GM13977 (cell line): ENCODE data around the gene BIVM.
A peak's percentile ranks its signal among the peaks of the same experiment; 100 is the strongest.

Experiments
- DNase-seq: peaks from one replicate; pipeline ENCODE4 v3.0.0; 2012; ENCODE audit warnings: low spot score
- CTCF ChIP-seq: IDR thresholded peaks from 2 replicates; pipeline ENCODE4 v1.5.1; 2012; ENCODE audit warnings: mild to moderate bottlenecking, control low read depth; ENCODE audit not compliant: insufficient read depth; ENCODE audit errors: extremely low read depth, missing control alignments
- in situ Hi-C: fragments of 300-500 bp; cut with MboI; formaldehyde crosslinking; loops from one replicate; pipeline ENCODE4 v1.12.0; 2022; ENCODE audit warnings: low sequenced_read_pairs, low pct_unique_long_range_greater_than_20kb, mixed read lengths, inconsistent platforms; ENCODE audit not compliant: unreplicated experiment

Gene BIVM

GRCh38 chr13:102788683-102789082 lies 10.2 kb upstream of the BIVM start:
- DNase-seq: no peak

GRCh38 chr13:102792396-102792795 lies 6.5 kb upstream of the BIVM start:
- TF ChIP-seq CTCF: no peak
- DNase-seq: no peak
- in situ Hi-C loops: no loop called here

More at GRCh38 chr13:102788683-102789082, 10.2 kb upstream of the BIVM start:
- TF ChIP-seq CTCF: no peak
- in situ Hi-C loops: no loop called here

- DNase-seq: no peak
Observed at GRCh38 chr13:102793611-102794355, 5.1 kb upstream of the BIVM start.

GRCh38 chr13:102799426-102800144 lies 666 bp downstream of the BIVM start:
- TF ChIP-seq CTCF: no peak
- in situ Hi-C loops: no loop called here
- peak; percentile 55 for DNase-seq

More at GRCh38 chr13:102793611-102794355, 5.1 kb upstream of the BIVM start:
- TF ChIP-seq CTCF: no peak
- in situ Hi-C loops: no loop called here

- peak; percentile 93 for DNase-seq
- in situ Hi-C loops: no loop called here
- TF ChIP-seq CTCF: peak; percentile 94
Observed at GRCh38 chr13:102800145-102801041, 1.5 kb downstream of the BIVM start.

GRCh38 chr13:102805680-102806079 lies 6.8 kb downstream of the BIVM start:
- in situ Hi-C loops: no loop called here
- no peak for DNase-seq
- no peak for TF ChIP-seq CTCF
